GM18909 (cell line): ENCODE results near the gene DDR2.

Source experiments
- ATAC-seq: cut with Tn5 transposase; IDR thresholded peaks from one replicate; pipeline ENCODE4 v1.9.1; 2021; ENCODE audit warnings: mild to moderate bottlenecking; ENCODE audit not compliant: unreplicated experiment, poor library complexity

Gene DDR2

GRCh38 chr1:162691999-162692575 is 59.8 kb downstream of the DDR2 start:
- no peak for ATAC-seq

DNA sequence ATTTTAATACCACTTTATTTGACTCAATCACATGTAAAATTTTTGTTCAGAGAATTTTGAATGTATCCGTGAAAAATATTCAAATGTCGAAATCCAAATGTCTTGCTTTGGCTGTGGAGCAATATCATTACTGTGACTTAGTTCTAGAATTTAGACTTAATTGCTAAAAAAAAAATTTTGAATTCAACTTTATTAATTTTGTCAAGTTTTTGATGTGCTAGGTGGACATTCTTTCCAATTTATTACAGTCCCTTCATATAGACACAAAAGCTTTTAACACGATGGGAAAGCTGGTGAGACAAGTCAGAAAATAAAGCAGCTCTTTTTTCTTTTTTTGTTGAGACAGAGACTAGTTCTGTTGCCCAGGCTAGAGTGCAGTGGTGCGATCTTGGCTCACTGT is 62.6 kb downstream of the DDR2 start:
- no peak for ATAC-seq

DNA sequence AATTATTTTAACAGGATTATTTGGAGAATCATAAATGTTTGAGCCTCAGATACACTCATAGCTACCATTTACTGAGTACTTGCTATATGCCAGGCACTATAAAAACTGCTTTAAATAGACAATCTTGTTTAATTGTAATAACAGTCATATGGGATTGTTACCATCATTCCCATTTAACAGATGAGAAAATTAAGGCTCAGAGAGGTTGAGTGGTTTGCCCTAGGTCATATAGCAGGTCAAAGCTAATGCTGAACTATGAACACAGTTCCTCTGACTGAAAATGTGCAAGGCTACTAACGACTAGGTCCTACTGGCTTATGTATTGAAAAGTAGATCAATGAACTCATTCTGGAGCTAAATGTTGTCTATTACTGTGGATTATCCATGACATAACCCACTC is 63.4 kb downstream of the DDR2 start:
- no peak for ATAC-seq

- no peak for ATAC-seq
These were observed 64.1 kb downstream of the DDR2 start for GRCh38 chr1:162696286-162696862.

DNA sequence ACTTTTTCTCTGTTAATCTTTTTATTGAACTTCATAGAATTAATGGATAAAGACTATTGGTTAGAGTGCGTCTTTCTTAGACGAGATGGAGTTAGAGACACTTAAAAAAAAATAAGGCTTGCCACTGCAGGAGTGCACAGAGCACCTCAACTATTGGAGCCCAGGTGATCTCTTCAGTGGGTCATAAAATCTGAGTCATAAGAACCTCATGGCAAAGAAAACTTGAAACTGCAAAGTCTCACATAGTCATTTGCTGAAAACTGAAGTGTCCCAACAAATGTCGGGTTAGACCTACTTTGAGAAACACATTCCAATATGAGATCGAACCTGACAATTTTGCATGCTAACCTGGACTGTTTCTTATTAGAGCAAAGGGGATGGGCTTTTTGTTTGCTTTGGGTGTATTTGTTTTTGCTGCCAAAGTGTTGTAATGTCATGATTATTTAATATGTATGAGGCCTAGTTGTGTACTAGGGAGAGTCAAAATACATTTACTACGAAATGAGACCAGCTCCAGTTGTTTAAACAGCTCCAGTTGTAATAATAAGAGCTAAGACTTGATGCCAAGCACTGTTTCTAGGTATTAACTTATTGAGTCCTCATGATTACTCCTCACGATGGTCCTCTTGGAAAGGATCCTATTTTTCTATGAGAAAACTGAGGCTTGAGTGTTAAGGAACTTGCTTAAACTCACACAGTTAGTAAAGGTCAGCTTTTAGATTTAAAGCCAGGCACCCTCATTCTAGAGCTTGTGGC is 65.1 kb downstream of the DDR2 start:
- ATAC-seq: no peak

DNA sequence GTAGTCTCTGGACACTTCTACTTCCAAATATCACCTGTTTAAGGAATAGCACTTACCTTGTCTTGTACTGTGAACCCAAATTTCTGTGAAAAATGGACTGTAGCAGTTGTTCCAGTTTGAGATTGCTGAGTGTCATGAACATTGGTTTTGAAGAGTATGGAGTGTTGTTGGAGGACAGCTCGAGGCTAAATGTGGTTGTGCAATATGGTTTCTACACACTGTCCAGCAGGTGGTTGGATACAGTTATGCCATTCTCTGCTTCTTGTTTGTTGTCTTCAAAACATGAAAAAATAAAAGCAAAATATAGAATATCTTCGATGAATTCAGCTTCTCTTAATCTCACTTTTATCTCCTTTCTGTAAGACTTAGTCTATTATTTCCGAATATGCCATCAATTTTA is 67.1 kb downstream of the DDR2 start:
- no peak for ATAC-seq

GRCh38 chr1:162700131-162700530 is 67.9 kb downstream of the DDR2 start:
- ATAC-seq: no peak

DNA sequence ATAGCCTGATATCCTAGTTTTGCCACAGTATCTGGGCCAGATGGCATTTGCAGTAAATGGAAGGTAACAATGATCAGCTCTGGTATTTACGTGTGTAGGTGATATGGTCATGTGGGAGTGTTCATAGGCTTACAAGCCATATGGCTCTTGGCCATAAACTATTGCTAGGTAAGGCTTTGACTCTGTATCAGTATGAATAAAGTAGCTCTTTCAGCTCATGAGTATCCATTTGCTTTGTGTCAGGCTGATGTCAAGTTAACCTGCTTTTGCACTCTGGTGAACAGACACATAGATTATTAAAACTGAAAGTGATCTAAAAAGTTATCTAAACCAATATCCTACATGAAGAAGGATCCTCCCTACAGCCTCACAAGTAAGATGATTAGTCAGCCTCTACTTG is 69.0 kb downstream of the DDR2 start:
- ATAC-seq: no peak

- no peak for ATAC-seq
These were observed 70.4 kb downstream of the DDR2 start for GRCh38 chr1:162702628-162703027.

- no peak for ATAC-seq
These were observed 71.4 kb downstream of the DDR2 start for GRCh38 chr1:162703708-162704107.

DNA sequence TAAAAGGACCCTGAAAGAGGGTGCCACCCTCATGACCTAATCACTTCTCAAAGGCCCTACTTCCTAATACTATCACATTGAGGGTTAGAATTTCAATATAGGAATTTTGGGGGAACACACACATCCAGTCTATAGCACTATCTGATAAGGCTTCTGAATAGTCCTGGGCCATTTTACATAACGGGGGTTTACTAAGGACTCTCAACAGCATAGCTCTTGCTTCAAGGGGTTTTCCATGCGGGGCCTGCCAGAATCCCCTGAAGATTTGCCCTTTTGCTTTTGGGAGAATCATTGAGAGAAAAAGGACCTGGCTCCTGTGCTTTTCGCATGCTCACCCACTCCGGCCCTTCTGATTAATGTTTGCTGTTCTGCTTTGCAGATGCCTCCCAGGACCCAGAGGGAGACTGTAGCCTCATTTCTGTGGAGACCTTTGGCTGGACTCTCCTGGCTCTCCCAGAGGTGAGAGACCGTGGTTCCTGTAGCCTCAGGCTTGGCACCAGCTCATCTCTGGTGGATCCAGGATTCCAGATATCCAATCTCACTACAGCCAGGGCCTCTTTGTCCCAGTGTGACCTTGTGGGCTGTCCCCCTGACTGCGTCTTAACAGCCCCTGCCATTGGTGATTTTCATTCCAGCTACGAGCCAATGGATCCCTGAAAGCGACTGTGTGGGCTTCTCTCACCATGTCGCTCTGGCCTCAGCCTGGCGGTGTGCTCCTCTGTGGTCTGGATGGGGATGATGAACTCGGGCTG is 72.6 kb downstream of the DDR2 start:
- ATAC-seq: no peak

- no peak for ATAC-seq
These were observed 73.7 kb downstream of the DDR2 start for GRCh38 chr1:162706003-162706402.

- no peak for ATAC-seq
These were observed 74.3 kb downstream of the DDR2 start for GRCh38 chr1:162706606-162707005.

GRCh38 chr1:162708286-162708685 is 76.0 kb downstream of the DDR2 start:
- no peak for ATAC-seq

DNA sequence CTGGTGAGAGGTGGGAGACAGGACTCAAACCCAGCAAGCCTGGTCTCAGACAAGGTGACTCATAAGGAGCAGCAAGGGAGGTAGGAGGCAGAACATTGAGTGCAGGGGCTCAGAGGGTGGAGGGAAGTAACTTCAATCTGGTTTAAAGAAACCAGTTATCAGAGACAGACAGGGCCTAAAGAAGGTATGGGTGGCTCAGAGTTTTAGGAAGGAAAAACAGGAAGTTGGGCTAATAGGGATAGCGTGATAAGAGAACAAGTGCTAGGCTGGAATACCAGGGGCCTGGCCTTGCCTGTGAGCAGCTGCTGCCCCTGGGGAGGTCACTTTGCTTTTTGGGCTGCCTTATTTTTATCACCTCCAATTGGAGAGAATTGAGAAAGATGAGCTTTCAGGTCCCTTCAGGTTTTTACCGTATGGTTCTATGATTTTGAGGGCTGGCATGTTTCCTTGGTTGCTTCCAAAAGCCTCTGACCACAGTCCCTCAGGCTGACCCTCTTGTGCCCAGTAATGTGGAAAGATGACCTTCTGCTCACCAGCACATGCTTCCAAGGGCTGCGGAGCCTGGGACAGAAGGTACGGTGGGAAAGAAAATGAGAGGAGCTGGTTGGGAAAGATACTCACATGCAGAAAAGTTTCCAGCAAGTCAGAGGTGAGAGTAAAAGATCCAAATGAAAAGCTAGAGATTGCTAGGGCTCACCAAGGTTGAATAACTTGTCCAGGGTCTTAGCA is 77.0 kb downstream of the DDR2 start:
- ATAC-seq: no peak

DNA sequence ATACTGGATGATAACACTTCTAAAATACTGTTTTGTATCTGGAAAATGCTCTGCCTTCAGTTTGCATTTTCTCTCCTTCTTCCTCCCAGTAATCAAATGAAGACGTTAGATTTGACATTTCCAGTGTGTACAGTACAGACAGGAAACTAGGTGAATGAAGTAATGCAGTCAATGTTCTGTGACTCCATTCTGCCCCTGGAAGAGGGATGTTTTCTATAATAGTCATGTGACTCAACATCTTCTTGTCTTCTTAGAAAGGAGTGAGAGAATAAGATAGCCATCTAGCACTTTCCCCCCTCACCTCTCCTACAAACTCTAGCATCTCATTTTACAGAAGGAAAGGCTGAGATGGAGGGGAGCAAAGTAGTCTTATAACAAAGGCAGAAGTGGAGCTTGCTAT is 77.6 kb downstream of the DDR2 start:
- ATAC-seq: no peak

GRCh38 chr1:162710345-162710744 is 78.1 kb downstream of the DDR2 start:
- no peak for ATAC-seq

DNA sequence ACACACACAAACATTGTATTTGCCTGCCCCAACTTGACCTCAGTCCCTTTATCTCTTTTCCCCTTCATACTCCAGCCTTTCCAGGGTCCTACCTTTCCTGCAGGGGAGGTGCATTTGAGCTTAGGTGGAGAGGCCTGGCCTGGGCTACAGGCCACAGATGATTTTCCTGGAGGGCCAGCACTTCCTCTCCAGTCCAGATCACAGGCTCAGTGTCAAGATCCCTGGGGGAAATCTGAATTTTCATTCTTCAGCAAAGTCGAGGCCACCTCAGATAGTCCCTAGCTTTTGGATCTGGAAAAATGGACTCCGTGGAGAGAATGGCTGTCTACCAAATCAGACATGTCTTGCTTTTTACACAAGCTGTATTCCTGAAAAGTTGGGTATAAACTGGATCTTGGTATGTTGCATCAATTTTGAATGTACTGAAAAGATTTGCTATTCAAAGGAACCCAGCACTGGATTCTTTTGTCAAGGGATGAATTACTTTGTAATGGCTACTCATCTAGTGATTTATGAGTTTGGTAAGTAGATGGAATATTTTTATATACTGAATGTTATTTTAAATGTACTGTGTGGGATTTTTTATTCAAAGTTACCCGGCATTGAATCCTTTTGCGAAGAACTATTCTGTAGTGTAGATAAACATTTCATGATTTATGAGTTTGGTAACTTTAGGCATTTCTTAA is 78.7 kb downstream of the DDR2 start:
- ATAC-seq: no peak

DNA sequence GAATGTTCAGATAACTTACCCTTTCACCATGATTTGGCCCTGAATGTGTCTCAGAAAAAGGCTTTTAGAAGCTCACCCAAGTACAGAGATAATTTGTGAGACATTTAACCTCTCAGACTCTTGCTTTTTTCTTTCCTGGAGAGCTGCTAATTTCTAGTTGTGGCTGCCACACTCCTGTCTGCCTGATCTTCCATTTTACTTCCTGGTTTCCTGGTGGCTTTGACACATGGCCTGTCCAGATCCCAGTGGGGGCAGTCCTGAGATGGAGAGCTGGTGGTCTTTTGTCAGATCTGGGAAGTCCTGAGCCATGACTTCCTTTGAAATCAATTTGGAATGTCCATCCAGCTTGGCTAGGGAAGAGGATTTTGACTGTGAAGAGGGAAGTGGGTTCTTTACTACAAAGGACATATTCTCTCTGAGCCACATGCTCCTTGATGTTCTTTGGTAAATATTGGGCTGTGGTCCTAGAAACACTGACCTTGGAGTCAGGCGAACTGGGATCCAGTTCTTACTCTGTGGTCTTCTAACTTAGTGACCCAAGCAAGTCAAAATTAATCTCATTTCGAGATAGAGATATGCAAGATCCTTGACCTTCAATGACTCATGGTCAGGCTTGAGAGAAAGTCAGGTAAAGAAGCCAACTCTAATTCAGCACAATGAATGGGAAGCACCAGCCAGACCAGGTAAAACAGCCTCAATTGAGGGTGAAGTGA is 80.2 kb downstream of the DDR2 start:
- ATAC-seq: no peak
